ENCODE results near the gene PTGFR.

- TF ChIP-seq CTCF (conservative IDR thresholded peaks at IDR 0.05; ENCODE audit: low read length) (no peak), EZH2phosphoT487 (IDR thresholded peaks at IDR 0.05; ENCODE audit: borderline replicate concordance, low read depth, low read length) (no peak)
Measured at GRCh38 chr1:78465143-78465542, 25.6 kb upstream of the PTGFR start.

All from OCI-LY7 (cell line).